HFFc6 (cell line): ENCODE results near the gene IQCK. TPM values are rescaled to one million over a fixed set of nuclear protein-coding genes. Genes with fewer than 3 reads are reported as not detected.
A peak's percentile ranks its signal among the peaks of the same experiment; 100 is the strongest.

Experiments
- DNase-seq: peaks from one replicate; pipeline ENCODE4 v3.0.0-alpha.2; 2018
- H3K27ac Mint-ChIP-seq: 2 replicates; pipeline ENCODE4 v1.8.0; 2020; ENCODE audit warnings: mild to moderate bottlenecking, mixed read lengths
- H3K27me3 Mint-ChIP-seq: 2 replicates; pipeline ENCODE4 v1.8.0; 2021; ENCODE audit warnings: mild to moderate bottlenecking, moderate library complexity, mixed read lengths; ENCODE audit not compliant: insufficient read depth
- H3K36me3 Mint-ChIP-seq: 2 replicates; pipeline ENCODE4 v1.8.0; 2021; ENCODE audit warnings: low read depth, mixed read lengths
- H3K4me1 Mint-ChIP-seq: 2 replicates; pipeline ENCODE4 v1.8.0; 2020; ENCODE audit warnings: low read depth, mixed read lengths
- H3K4me3 Mint-ChIP-seq: 2 replicates; pipeline ENCODE4 v1.8.0; 2020; ENCODE audit warnings: mild to moderate bottlenecking, moderate library complexity, mixed read lengths
- H3K9me3 Mint-ChIP-seq: 2 replicates; pipeline ENCODE4 v1.8.0; 2020; ENCODE audit warnings: mild to moderate bottlenecking, mixed read lengths
- CTCF ChIP-seq: fragments of 200-600 bp; sonication (generic); IDR thresholded peaks from 2 replicates; pipeline ENCODE4 v1.5.0; 2021; ENCODE audit warnings: antibody characterized with exemption, mild to moderate bottlenecking
- total RNA-seq, 6 experiments: library from RNA; stranded (reverse); fragmentation: NEBNext Ultra II Directional; extraction: Animal tissue kit (Norgen Biotek cat#: 25700); gene quantifications; 2 replicates in 1 of 6; 3 replicates in 5 of 6; pipeline ENCODE4 v1.2.3, GENCODE V29; 2021

IQCK gene
- total RNA-seq, 6 experiments from 2014 or later, result 2.2 to 5.0 (median 2.8) TPM

- Mint-ChIP-seq H3K9me3 (no peaks in the 10 kb centered on the region), H3K4me1 (peaks cover 17% of the 10 kb centered on the region), H3K4me3 (0 out of 2 replicates have a peak overlapping the region, but pooled peaks have one; percentile 22), H3K27me3 (peaks cover 28% of the 10 kb centered on the region), H3K36me3 (no peaks in the 10 kb centered on the region), H3K27ac (no peak overlapping the region)
- no peak for DNase-seq
- no peak for TF ChIP-seq CTCF
Measured at GRCh38 chr16:19883966-19884485, 166.0 kb downstream of the IQCK start.

- peaks cover 29% of the 10 kb centered on the region for H3K27me3 Mint-ChIP-seq
- no peaks in the 10 kb centered on the region for H3K36me3 Mint-ChIP-seq
- H3K9me3 Mint-ChIP-seq, result no peaks in the 10 kb centered on the region
- no peak within 1 kb of the TSS for H3K27ac Mint-ChIP-seq
- peak within 1 kb of the TSS; percentile 78 for H3K4me3 Mint-ChIP-seq
- no peak for TF ChIP-seq CTCF
- DNase-seq, result no peak
- peaks cover 17% of the 10 kb centered on the region for H3K4me1 Mint-ChIP-seq
Measured at GRCh38 chr16:19884611-19885450, 166.8 kb downstream of the IQCK start, which contains the start of gene GPRC5B. GPRC5B (minus strand) TSS chr16:19884848; CDS start chr16:19872845, 12,003 bp downstream.

- no peaks in the 10 kb centered on the region for H3K36me3 Mint-ChIP-seq
- peak overlapping the region; percentile 78 for H3K4me3 Mint-ChIP-seq
- TF ChIP-seq CTCF, result no peak
- H3K4me1 Mint-ChIP-seq, result peaks cover 17% of the 10 kb centered on the region
- DNase-seq, result no peak
- no peaks in the 10 kb centered on the region; the same call in 1 of the 2 replicates for H3K9me3 Mint-ChIP-seq
- H3K27ac Mint-ChIP-seq, result no peak overlapping the region
- peaks cover 29% of the 10 kb centered on the region for H3K27me3 Mint-ChIP-seq
Measured at GRCh38 chr16:19885451-19886072, 167.5 kb downstream of the IQCK start.

DNA sequence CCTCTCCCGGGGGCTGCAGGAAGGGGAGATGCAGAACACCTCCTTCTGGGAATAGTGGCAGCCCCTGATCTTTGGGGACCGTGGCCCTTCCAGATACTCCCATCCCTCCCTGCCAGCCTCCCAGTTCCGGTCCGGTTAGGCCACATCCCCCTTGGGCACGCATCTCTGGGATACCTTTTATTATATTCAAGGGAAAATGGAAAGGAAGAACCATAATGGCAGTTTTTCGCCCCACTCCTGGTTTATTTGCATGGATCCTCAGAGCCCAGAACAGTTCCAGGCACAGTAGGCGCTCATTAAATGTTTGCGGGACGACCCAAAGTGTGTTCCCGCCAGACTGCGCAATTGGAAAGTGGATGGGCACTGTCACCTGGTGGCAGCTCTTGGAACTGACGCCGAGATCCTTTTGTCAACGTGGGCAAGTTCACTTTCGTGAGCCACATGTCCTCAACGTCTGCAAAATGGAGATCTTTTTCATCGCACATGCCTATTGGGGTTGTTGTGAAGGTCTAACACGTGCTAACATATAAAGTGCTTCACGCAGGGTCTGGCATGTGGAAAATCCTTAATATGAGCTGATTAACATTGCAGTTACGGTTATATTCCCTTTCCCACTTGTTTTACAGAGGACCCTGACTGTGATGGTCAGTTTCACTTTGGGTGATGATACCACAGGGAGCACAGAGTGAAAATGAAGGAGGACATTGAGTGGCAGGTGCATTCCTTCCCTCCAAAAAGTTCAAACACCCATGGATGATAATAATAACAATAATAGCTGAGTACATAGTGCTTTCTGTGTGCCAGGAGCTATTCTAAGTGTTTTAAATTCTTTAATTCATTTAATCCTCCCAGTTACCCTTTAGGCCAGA is 168.2 kb downstream of the IQCK start:
- Mint-ChIP-seq H3K4me3 (peak overlapping the region; percentile 78), H3K36me3 (no peaks in the 10 kb centered on the region), H3K4me1 (peaks cover 17% of the 10 kb centered on the region), H3K27ac (peak overlapping the region; percentile 74), H3K9me3 (no peaks in the 10 kb centered on the region; the same call in 1 of the 2 replicates), H3K27me3 (peaks cover 24% of the 10 kb centered on the region)
- peak; percentile 100 for TF ChIP-seq CTCF
- peak; percentile 66 for DNase-seq

GRCh38 chr16:19888834-19889233 is 170.8 kb downstream of the IQCK start:
- no peak for DNase-seq
- peaks cover 17% of the 10 kb centered on the region for H3K4me1 Mint-ChIP-seq
- peaks cover 18% of the 10 kb centered on the region for H3K27me3 Mint-ChIP-seq
- no peak overlapping the region for H3K4me3 Mint-ChIP-seq
- H3K36me3 Mint-ChIP-seq, result no peaks in the 10 kb centered on the region
- H3K9me3 Mint-ChIP-seq, result no peaks in the 10 kb centered on the region; the same call in 1 of the 2 replicates
- no peak overlapping the region for H3K27ac Mint-ChIP-seq
- no peak for TF ChIP-seq CTCF
